Activated CD8-positive, alpha-beta memory T cell treated with anti-CD3 and anti-CD28 coated beads for 24 hours (primary cell): Measurements from ENCODE around the gene ACTL6B.
"Not testable (repeated sequence)": the region's sequence is repeated elsewhere in the genome, so short reads cannot be mapped to it uniquely, and the experiment has no call there.

Experiments
- DNase-seq: peaks from one replicate; pipeline ENCODE4 v3.0.0-alpha.2; 2020

The ACTL6B gene

GRCh38 chr7:100671353-100672327 lies 15.4 kb upstream of the ACTL6B start:
- no peak for DNase-seq

GRCh38 chr7:100670074-100670473 lies 13.8 kb upstream of the ACTL6B start:
- no peak for DNase-seq

GRCh38 chr7:100669106-100669505 lies 12.9 kb upstream of the ACTL6B start:
- not testable (repeated sequence) for DNase-seq

GRCh38 chr7:100668069-100668449 lies 11.8 kb upstream of the ACTL6B start:
- no peak for DNase-seq

GRCh38 chr7:100667331-100668068 lies 11.3 kb upstream of the ACTL6B start:
- DNase-seq, result no peak

GRCh38 chr7:100665168-100665726 lies 9.0 kb upstream of the ACTL6B start:
- no peak for DNase-seq

- not testable (repeated sequence) for DNase-seq
These were observed 6.0 kb upstream of the ACTL6B start for GRCh38 chr7:100662194-100662776.

GRCh38 chr7:100654908-100655831 lies 1.1 kb downstream of the ACTL6B start:
- DNase-seq, result no peak

- DNase-seq, result no peak
These were observed 6.3 kb downstream of the ACTL6B start for GRCh38 chr7:100649826-100650565.

GRCh38 chr7:100642534-100642907 lies 13.7 kb downstream of the ACTL6B start:
- DNase-seq, result no peak

- DNase-seq, result no peak
These were observed 14.3 kb downstream of the ACTL6B start for GRCh38 chr7:100641860-100642533.

- no peak for DNase-seq
These were observed 14.8 kb downstream of the ACTL6B start, which contains the start of gene TFR2 for GRCh38 chr7:100641463-100641859. TFR2 (minus strand) TSS chr7:100641552; CDS start chr7:100641509, 43 bp downstream.

- no peak for DNase-seq
These were observed 15.5 kb downstream of the ACTL6B start for GRCh38 chr7:100640517-100641440.

GRCh38 chr7:100639995-100640516 lies 16.2 kb downstream of the ACTL6B start:
- DNase-seq, result no peak

GRCh38 chr7:100632951-100633717 lies 23.1 kb downstream of the ACTL6B start:
- peak; percentile 89 for DNase-seq

GRCh38 chr7:100630066-100630465 lies 26.2 kb downstream of the ACTL6B start:
- no peak for DNase-seq

- DNase-seq, result peak; percentile 63
These were observed 27.0 kb downstream of the ACTL6B start for GRCh38 chr7:100629117-100629716.

- DNase-seq, result no peak
These were observed 29.1 kb downstream of the ACTL6B start for GRCh38 chr7:100627238-100627549.
